Epithelial cell of esophagus (primary cell): ENCODE data around the gene CPAMD8.

ENCODE experiments used
- DNase-seq: peaks from one replicate; pipeline ENCODE4 v3.0.0; 2010; ENCODE audit warnings: low read depth
- H3K4me3 ChIP-seq: 2 replicates; pipeline ENCODE4 v1.5.1; 2011; ENCODE audit warnings: mild to moderate bottlenecking, low read length, control low read depth
- TF ChIP-seq, protein P1 (sequence below): IDR thresholded peaks from 2 replicates; pipeline ENCODE4 v1.5.1; 2011; ENCODE audit warnings: low read depth, mild to moderate bottlenecking, low read length, control low read depth, inconsistent platforms; ENCODE audit not compliant: insufficient read depth; ENCODE audit errors: missing control alignments

The CPAMD8 gene

DNA sequence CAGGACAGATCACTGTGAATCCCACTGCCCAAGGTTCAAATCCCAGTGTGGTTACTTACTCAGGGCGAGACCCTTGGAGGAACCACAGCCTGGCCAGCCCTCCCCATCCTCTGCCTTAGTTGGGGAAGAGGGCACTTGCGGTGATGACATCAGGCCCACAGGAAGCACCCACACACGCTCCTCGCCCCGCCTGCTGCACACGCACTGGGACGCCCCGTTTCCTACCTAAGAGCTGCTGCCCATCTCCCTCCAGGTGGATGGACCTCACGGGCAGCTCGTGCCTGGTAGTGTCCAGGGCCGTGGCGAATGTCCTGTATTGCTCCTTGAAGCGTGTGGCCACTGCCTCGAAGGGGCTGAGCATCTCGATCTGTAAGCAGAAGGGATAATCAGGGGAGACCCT is 29.0 kb upstream of the CPAMD8 start:
- H3K4me3 ChIP-seq: no peak overlapping the region
- DNase-seq: no peak
- TF ChIP-seq, protein P1, sequence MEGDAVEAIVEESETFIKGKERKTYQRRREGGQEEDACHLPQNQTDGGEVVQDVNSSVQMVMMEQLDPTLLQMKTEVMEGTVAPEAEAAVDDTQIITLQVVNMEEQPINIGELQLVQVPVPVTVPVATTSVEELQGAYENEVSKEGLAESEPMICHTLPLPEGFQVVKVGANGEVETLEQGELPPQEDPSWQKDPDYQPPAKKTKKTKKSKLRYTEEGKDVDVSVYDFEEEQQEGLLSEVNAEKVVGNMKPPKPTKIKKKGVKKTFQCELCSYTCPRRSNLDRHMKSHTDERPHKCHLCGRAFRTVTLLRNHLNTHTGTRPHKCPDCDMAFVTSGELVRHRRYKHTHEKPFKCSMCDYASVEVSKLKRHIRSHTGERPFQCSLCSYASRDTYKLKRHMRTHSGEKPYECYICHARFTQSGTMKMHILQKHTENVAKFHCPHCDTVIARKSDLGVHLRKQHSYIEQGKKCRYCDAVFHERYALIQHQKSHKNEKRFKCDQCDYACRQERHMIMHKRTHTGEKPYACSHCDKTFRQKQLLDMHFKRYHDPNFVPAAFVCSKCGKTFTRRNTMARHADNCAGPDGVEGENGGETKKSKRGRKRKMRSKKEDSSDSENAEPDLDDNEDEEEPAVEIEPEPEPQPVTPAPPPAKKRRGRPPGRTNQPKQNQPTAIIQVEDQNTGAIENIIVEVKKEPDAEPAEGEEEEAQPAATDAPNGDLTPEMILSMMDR: no peak

DNA sequence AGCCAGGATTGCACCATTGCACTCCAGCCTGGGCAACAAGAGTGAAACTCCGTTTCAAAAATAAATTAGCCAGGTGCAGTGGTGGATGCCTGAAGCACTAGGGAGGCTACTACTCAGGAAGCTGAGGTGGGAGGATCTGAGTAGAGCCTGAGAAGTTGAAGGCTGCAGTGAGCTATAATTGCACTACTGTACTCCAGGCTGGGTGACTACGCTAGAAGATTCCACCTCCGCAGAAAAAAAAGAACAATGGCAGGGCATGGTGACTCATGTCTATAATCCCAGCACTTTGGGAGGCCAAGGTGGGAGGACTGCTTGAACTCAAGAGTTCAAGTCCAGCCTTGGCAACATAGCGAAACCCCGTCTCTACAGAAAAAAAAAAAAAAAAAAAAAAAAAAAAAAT is 28.1 kb upstream of the CPAMD8 start:
- no peak overlapping the region for H3K4me3 ChIP-seq
- TF ChIP-seq, protein P1: no peak
- no peak for DNase-seq

DNA sequence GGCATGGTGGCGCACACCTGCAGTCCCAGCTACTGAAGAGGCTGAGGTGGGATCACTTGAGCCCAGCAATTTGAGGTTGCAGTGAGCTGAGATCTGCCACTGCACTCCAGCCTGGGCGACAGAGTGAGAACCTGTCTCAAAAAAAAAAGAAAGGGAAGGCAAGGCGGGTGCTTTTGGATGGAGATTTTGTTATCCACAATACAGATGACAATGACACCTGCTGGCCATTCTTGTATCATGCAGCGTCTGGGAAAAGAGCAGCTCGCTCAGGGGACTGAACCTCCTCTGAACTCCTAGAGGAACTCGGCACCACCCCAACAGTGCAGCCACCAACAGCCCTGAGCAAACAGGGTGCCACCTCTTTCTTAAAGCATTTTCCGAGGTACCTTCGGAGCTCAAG is 25.8 kb upstream of the CPAMD8 start:
- TF ChIP-seq, protein P1: peak; percentile 65
- peak; percentile 62 for DNase-seq
- no peak overlapping the region for H3K4me3 ChIP-seq

DNA sequence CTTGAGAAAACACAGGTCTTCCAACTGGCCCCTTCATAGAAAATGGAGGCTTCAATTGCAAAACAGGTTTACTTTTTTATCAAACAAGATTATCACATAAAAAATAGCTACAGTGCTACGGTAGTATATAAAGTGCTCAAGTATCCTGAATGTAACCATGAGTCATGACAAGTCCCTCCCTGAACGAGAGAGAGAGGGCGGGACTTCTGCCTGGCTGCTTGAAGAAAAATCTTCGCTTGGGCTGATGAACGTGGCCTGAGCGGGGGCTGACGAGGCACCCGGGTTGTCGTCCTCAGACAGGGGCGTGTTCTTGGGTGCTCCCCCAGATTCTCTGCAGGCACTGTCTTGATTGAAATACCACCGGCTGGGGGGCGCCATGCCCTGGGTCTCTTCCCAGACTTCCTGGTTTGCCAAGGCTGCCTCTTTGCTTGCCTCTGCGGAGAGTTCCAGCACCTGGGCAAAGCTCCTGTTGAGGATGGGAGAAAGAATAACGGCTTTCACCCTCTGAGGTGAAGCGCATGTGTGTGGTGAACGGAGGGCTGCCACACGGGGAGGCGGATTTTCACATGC is 23.2 kb upstream of the CPAMD8 start:
- TF ChIP-seq, protein P1: no peak
- no peak overlapping the region for H3K4me3 ChIP-seq
- DNase-seq: peak; percentile 75

DNA sequence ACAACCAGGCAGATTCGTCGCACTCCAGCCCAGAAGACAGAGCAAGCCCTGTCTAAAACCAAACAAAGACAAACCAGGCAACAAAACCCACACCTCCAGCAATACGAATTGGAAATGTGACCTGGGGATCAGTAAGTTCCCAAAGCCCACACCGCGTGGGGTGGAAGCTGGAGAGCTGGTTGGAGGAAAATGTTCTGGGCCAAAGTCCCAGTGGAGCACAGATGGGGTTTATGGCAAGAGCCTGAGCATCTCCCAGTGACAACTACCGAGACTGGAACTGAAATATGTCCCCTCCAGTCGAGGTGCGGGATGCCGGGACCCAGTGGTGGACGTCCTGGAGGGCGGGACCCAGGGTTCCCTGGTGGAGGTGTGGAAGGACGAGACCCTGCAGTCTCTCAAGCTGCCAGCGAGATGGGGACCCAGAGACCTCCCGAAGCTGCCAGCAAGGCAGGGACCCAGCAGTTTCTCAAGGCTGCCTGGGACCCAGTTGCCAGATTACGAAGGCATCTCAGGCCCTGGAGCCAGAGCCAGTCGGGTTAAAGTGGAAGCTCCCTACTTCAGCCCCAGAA is 22.4 kb upstream of the CPAMD8 start:
- H3K4me3 ChIP-seq: no peak overlapping the region
- TF ChIP-seq, protein P1: no peak
- no peak for DNase-seq

DNA sequence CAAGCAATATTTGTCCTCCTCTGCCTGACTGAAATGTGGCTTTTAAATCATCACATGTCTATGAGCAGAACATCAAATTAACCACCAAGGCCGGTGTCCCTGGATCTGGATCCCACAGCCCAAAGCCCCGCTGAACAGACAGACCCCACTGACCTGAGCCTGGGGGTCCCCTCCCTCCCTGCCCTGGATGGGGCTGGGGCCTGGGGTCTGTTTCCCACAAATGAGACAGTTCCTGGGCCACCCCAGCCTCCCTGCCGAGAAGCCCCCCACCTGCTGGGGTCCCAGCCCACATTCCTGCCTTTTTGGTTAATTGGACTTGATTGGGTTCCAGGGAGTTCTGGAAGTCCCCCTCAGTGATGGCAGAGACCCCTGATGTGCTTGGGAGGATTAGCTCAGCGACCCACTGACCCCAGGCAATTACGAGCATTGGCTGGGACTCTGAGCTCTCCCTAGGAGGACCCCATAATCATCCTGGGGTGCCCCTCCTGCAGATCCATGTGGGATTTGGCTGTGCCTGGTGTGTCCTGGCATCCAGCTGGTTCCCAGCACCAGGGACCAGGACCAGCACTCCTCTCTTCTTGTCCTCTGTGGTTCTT is 19.4 kb upstream of the CPAMD8 start:
- no peak for DNase-seq
- TF ChIP-seq, protein P1: no peak
- H3K4me3 ChIP-seq: no peak overlapping the region

DNA sequence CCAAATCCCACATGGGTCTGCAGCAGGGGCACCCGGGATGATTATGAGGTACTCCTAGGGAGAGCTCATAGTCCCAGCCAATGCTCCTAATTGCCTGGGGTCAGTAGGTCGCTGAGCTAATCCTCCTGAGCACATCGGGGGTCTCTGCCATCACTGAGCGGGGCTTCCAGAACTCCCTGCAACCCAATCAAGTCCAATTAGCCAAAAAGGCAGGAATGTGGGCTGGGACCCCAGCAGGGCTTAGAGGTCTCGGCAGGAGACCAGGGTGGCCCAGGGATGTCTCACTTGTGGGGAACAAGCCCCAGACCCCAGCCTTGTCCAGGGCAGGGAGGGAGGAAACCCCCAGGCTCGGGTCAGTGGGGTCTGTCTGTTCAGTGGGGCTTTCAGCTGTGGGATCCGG is 17.1 kb upstream of the CPAMD8 start:
- H3K4me3 ChIP-seq: no peak overlapping the region
- TF ChIP-seq, protein P1: no peak
- no peak for DNase-seq
